DOHH2 (cell line): ENCODE data around the gene SIGLEC7.

ENCODE experiments used
- H3F3A ChIP-seq: fragments of 200-600 bp; sonication (generic), shearing (Covaris generic); 2 replicates; pipeline ENCODE4 v1.6.0; 2016; ENCODE audit warnings: antibody characterized with exemption, mild to moderate bottlenecking; ENCODE audit not compliant: control insufficient read depth, insufficient read depth
- H3K27ac ChIP-seq: fragments of 200-600 bp; sonication (generic); 2 replicates; pipeline ENCODE4 v1.5.1; 2014; ENCODE audit warnings: low read depth, mild to moderate bottlenecking, low read length, moderate library complexity
- H3K27me3 ChIP-seq: fragments of 200-600 bp; sonication (generic); 2 replicates; pipeline ENCODE4 v1.6.1; 2014; ENCODE audit warnings: mild to moderate bottlenecking, low read length, mixed read lengths; ENCODE audit not compliant: control insufficient read depth
- H3K36me3 ChIP-seq: fragments of 200-600 bp; sonication (generic); 2 replicates; pipeline ENCODE4 v1.6.1; 2014; ENCODE audit warnings: mild to moderate bottlenecking, low read length, moderate library complexity, mixed read lengths; ENCODE audit not compliant: control insufficient read depth
- H3K4me1 ChIP-seq: fragments of 200-600 bp; sonication (generic); 2 replicates; pipeline ENCODE4 v1.6.1; 2014; ENCODE audit warnings: mild to moderate bottlenecking, low read length, mixed read lengths; ENCODE audit not compliant: control insufficient read depth
- H3K4me2 ChIP-seq: fragments of 200-600 bp; sonication (generic); 2 replicates; pipeline ENCODE4 v1.6.0; 2014; ENCODE audit warnings: mild to moderate bottlenecking, low read length, moderate library complexity
- H3K4me3 ChIP-seq: fragments of 200-600 bp; sonication (generic); 2 replicates; pipeline ENCODE4 v1.5.1; 2014; ENCODE audit warnings: mild to moderate bottlenecking, low read length, mixed read lengths
- H3K79me2 ChIP-seq: fragments of 200-600 bp; sonication (generic); 2 replicates; pipeline ENCODE4 v1.6.1; 2014; ENCODE audit warnings: mild to moderate bottlenecking, low read length, mixed read lengths; ENCODE audit not compliant: control insufficient read depth
- H3K9me2 ChIP-seq: fragments of 200-600 bp; sonication (generic); replicated peaks from 2 replicates; pipeline ENCODE4 v1.6.1; 2014; ENCODE audit warnings: mild to moderate bottlenecking, low read length, mixed read lengths; ENCODE audit not compliant: control insufficient read depth
- H3K9me3 ChIP-seq: fragments of 200-600 bp; sonication (generic); 2 replicates; pipeline ENCODE4 v1.6.1; 2014; ENCODE audit warnings: antibody characterized with exemption, low read length, mixed read lengths; ENCODE audit not compliant: control insufficient read depth, insufficient read depth
- H4K20me1 ChIP-seq: fragments of 200-600 bp; sonication (generic); 2 replicates; pipeline ENCODE4 v1.6.0; 2014; ENCODE audit warnings: low read depth, mild to moderate bottlenecking, antibody characterized with exemption, low read length, moderate library complexity; ENCODE audit not compliant: control insufficient read depth, insufficient read depth
- CTCF ChIP-seq: fragments of 200-600 bp; sonication (generic); IDR thresholded peaks from one replicate; pipeline ENCODE4 v1.5.1; 2014; ENCODE audit warnings: antibody characterized with exemption, mild to moderate bottlenecking, low read depth, low read length; ENCODE audit not compliant: poor library complexity, severe bottlenecking
- EZH2phosphoT487 ChIP-seq: fragments of 200-600 bp; sonication (generic); IDR thresholded peaks from 2 replicates; pipeline ENCODE4 v1.6.1; 2017; ENCODE audit warnings: borderline replicate concordance, mild to moderate bottlenecking, antibody characterized with exemption, low read length, moderate library complexity, mixed read lengths

The SIGLEC7 gene

GRCh38 chr19:51143486-51143885 lies 1.4 kb downstream of the SIGLEC7 start:
- Histone ChIP-seq H3K4me2 (no peak overlapping the region), H3K9me2 (no peaks in the 10 kb centered on the region), H3K79me2 (no peaks in the 10 kb centered on the region), H3K9me3 (no peaks in the 10 kb centered on the region), H4K20me1 (no peaks in the 10 kb centered on the region), H3F3A (0 out of 2 replicates have a peak, but pooled peaks cover 1% of the 10 kb centered on the region), H3K4me3 (no peak overlapping the region), H3K27ac (no peak overlapping the region), H3K36me3 (no peaks in the 10 kb centered on the region), H3K4me1 (peaks cover 52% of the 10 kb centered on the region), H3K27me3 (no peaks in the 10 kb centered on the region)
- TF ChIP-seq EZH2phosphoT487: no peak
- no peak for TF ChIP-seq CTCF

GRCh38 chr19:51144482-51145045 lies 2.5 kb downstream of the SIGLEC7 start:
- Histone ChIP-seq H3K9me2 (no peaks in the 10 kb centered on the region), H3K4me2 (no peak overlapping the region), H3K4me1 (peaks cover 50% of the 10 kb centered on the region), H3K27me3 (no peaks in the 10 kb centered on the region), H3F3A (peaks cover 7% of the 10 kb centered on the region; the same call in 1 of the 2 replicates), H3K36me3 (no peaks in the 10 kb centered on the region), H3K79me2 (no peaks in the 10 kb centered on the region), H3K9me3 (peaks cover 5% of the 10 kb centered on the region; the same call in 1 of the 2 replicates), H3K4me3 (no peak overlapping the region), H4K20me1 (no peaks in the 10 kb centered on the region), H3K27ac (no peak overlapping the region)
- TF ChIP-seq CTCF (no peak), EZH2phosphoT487 (no peak)

- no peaks in the 10 kb centered on the region for H3K9me2 ChIP-seq
- H3K27me3 ChIP-seq: no peaks in the 10 kb centered on the region
- H3K9me3 ChIP-seq: peaks cover 5% of the 10 kb centered on the region; the same call in 1 of the 2 replicates
- no peak overlapping the region for H3K27ac ChIP-seq
- no peaks in the 10 kb centered on the region for H3K36me3 ChIP-seq
- no peak overlapping the region for H3K4me3 ChIP-seq
- TF ChIP-seq EZH2phosphoT487: no peak
- no peak for TF ChIP-seq CTCF
- peaks cover 48% of the 10 kb centered on the region for H3K4me1 ChIP-seq
- H4K20me1 ChIP-seq: no peaks in the 10 kb centered on the region
- H3K4me2 ChIP-seq: no peak overlapping the region
- peaks cover 7% of the 10 kb centered on the region; the same call in 1 of the 2 replicates for H3F3A ChIP-seq
- no peaks in the 10 kb centered on the region for H3K79me2 ChIP-seq
Measured at GRCh38 chr19:51145916-51146493, 3.9 kb downstream of the SIGLEC7 start.
